Transverse colon (tissue), 4 donors: ENCODE results near the gene RAB3D. TPM values are rescaled to one million over a fixed set of nuclear protein-coding genes. Genes with fewer than 3 reads are reported as not detected.

Experiments used
- DNase-seq: peaks from one replicate; pipeline ENCODE4 v3.0.0-alpha.2; 2019
- H3K27ac ChIP-seq, 4 donors: fragments of 200-600 bp; sonication (generic); 2 replicates each; pipeline ENCODE4 v1.5.1; 2016 to 2018; ENCODE audit warnings: inconsistent platforms in 4 of 4
- H3K27me3 ChIP-seq: fragments of 200-600 bp; sonication (generic); 2 replicates; pipeline ENCODE4 v1.5.1; 2017; ENCODE audit warnings: inconsistent platforms
- H3K36me3 ChIP-seq, 4 donors: fragments of 200-600 bp; sonication (generic); 2 replicates each; pipeline ENCODE4 v1.5.1; 2017 to 2019; ENCODE audit warnings: inconsistent platforms in 4 of 4
- H3K4me1 ChIP-seq, 4 donors: fragments of 200-600 bp; sonication (generic); 2 replicates each; pipeline ENCODE4 v1.5.1; 2017 to 2020; ENCODE audit warnings: inconsistent platforms in 4 of 4
- H3K4me3 ChIP-seq, 4 donors: fragments of 200-600 bp; sonication (generic); 1 replicate in 1 of 4; 2 replicates in 3 of 4; pipeline versions ENCODE4 v1.5.1 to v1.6.1; 2017 to 2019; ENCODE audit warnings: inconsistent platforms in 4 of 4
- H3K9me3 ChIP-seq, 2 donors: fragments of 200-600 bp; sonication (generic); 2 replicates each; pipeline ENCODE4 v1.5.1; 2017 to 2019; ENCODE audit warnings: inconsistent platforms in 2 of 2
- EP300 ChIP-seq: sonication (generic); formaldehyde crosslinking; IDR thresholded peaks from one replicate; pipeline ENCODE4 v1.6.1; 2017; ENCODE audit warnings: antibody characterized with exemption, low read depth
- POLR2A ChIP-seq: fragments of 450-650 bp; IDR thresholded peaks from one replicate; pipeline ENCODE4 v1.6.1; 2016; ENCODE audit warnings: antibody characterized with exemption, mild to moderate bottlenecking, moderate library complexity
- POLR2AphosphoS5 ChIP-seq, 3 donors: sonication (generic); formaldehyde crosslinking; IDR thresholded peaks; one replicate each; pipeline ENCODE4 v1.6.1; 2016; ENCODE audit warnings: antibody characterized with exemption in 3 of 3
- WGBS, 2 donors: methylation state at CpG; one replicate each; pipeline ENCODE4 v1.1.5; 2018; ENCODE audit warnings: low coverage in 1 of 2; 5-methylcytosine and 5-hydroxymethylcytosine counted together
- in situ Hi-C, 4 donors: fragments of 200-750 bp; cut with MboI; loops; one replicate each; pipeline versions ENCODE4 v1.15.0 to v1.15.1; 2017; ENCODE audit warnings: low sequenced_read_pairs in 3 of 4, low pct_ligation_motif_present in 1 of 4, low pct_unique_long_range_greater_than_20kb in 1 of 4
- intact Hi-C: fragments of 100-400 bp; cut with DNase I; formaldehyde crosslinking; loops from one replicate; pipeline ENCODE4 v1.15.1; 2023; ENCODE audit warnings: low total_unique reads
- total RNA-seq, 4 donors: library from RNA; depleted of rRNA; stranded (reverse); fragments of >200 nt; gene quantifications; one replicate each; pipeline ENCODE4 v1.1.0, GENCODE V29; 2016
- TF ChIP-seq, protein P1 (sequence below), 5 experiments: fragments of 200-600 bp in 3 of 5; fragments of 450-650 bp in 2 of 5; sonication (generic) in 3 of 5; IDR thresholded peaks; 1 replicate in 2 of 5; 2 replicates in 3 of 5; pipeline ENCODE4 v1.5.1; 2016 to 2017; ENCODE audit warnings: antibody characterized with exemption in 5 of 5, inconsistent platforms in 3 of 5, mild to moderate bottlenecking in 2 of 5, moderate library complexity in 1 of 5

RAB3D gene
- total RNA-seq, 4 donors from 2014 or later = 16.5 to 41.1 (median 18.6) TPM

DNA sequence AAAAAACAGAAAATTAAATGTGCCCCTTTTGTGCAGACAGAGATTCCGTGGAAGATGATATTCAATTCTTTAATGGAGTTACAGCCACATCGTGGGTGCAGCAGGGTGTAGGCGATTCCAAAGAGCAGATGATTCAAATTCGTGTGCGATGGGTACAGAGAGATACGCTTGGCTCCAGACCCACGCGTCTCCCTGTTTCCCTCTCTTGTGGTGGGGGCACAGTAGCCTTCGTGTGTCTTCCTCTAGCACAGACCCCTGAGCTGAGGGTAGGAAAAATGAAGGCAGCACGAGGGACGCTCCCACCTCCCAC is 38.7 kb downstream of the RAB3D start:
- Histone ChIP-seq H3K27me3 (peaks cover 15% of the 10 kb centered on the region), H3K9me3 (no peaks in the 10 kb centered on the region), H3K36me3 (no peaks in the 10 kb centered on the region), H3K4me1 (peaks cover 0 to 18% (median 8%) of the 10 kb centered on the region in 4 donors), H3K4me3 (no peak overlapping the region), H3K27ac (no peak overlapping the region)
- TF ChIP-seq POLR2AphosphoS5 (IDR thresholded peaks at IDR 0.05) = no peak
- TF ChIP-seq EP300 = no peak
- no peak for TF ChIP-seq POLR2A
- TF ChIP-seq, protein P1, sequence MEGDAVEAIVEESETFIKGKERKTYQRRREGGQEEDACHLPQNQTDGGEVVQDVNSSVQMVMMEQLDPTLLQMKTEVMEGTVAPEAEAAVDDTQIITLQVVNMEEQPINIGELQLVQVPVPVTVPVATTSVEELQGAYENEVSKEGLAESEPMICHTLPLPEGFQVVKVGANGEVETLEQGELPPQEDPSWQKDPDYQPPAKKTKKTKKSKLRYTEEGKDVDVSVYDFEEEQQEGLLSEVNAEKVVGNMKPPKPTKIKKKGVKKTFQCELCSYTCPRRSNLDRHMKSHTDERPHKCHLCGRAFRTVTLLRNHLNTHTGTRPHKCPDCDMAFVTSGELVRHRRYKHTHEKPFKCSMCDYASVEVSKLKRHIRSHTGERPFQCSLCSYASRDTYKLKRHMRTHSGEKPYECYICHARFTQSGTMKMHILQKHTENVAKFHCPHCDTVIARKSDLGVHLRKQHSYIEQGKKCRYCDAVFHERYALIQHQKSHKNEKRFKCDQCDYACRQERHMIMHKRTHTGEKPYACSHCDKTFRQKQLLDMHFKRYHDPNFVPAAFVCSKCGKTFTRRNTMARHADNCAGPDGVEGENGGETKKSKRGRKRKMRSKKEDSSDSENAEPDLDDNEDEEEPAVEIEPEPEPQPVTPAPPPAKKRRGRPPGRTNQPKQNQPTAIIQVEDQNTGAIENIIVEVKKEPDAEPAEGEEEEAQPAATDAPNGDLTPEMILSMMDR (IDR thresholded peaks at IDR 0.05) = no peak
- no peak for DNase-seq
- in situ Hi-C loops = no loop called here
- intact Hi-C loops = loop anchor here (10.0 kb wide), 1 partner anchor 174 kb away; no protein-coding TSS in a partner anchor
- WGBS, 2 donors = 73 to 85% methylated on average over 3 to 11 of the region's 11 CpGs

DNA sequence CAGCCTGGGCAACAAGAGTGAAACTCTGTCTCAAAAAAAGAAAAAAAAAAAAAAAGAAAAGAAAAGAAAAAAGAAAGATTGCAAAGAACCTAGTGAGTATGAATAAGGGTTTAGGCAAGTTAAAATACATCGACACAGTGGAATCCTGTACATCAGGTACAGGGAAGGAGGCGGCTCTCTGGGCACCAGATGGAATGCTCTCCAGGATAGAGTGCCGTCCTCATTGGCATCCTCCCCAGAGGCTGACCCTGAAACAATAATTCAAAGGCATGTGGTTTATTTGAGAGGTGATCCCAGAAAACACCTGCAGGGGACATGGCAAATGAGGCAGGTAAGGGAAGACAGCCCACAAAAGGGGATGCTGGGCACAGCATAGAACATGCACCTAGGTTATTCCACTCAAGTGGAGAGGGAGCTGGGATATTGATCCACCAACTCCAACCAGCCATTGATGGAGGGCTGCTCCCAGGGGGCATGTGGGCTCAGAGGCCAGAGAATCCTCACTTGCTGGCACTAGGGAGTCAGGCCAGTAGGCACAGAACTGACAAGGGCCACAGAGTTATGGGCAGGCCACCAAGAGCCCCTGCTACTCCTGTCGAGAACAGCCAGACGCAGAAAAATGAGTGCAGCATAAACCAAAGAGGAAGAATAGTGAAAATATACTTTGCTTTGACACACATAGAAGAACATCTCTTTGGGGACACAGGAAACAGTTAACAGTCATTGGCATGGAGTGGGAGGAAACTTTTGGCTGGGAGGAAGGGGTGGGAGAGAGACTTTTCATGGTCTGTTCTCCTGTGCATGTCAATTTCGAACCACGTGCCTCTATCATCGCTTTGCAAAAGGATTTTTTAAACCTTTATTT is 39.3 kb downstream of the RAB3D start:
- no peak overlapping the region for H3K4me3 ChIP-seq
- peaks cover 15% of the 10 kb centered on the region for H3K27me3 ChIP-seq
- no peaks in the 10 kb centered on the region for H3K36me3 ChIP-seq
- DNase-seq = no peak
- H3K27ac ChIP-seq = no peak overlapping the region
- no peak for TF ChIP-seq POLR2A
- TF ChIP-seq POLR2AphosphoS5 (IDR thresholded peaks at IDR 0.05) = no peak
- TF ChIP-seq, protein P1 (IDR thresholded peaks at IDR 0.05) = no peak
- TF ChIP-seq EP300 = no peak
- in situ Hi-C loops = loop anchor here in 3 of 4 donors (10.0 to 25.0 kb wide), 3 partner anchors 135 to 187 kb away; partner anchors contain the start of genes ELAVL3 (in 1 of the 3), ODAD3 (in 1 of the 3) and PRKCSH (in 1 of the 3)
- H3K4me1 ChIP-seq = peaks cover 0 to 23% (median 10%) of the 10 kb centered on the region in 4 donors
- WGBS, 2 donors = 76 to 78% methylated on average over 8 of the region's 8 CpGs
- no peaks in the 10 kb centered on the region for H3K9me3 ChIP-seq
- intact Hi-C loops = loop anchor here (10.0 kb wide), 2 partner anchors 145 to 175 kb away; no protein-coding TSS in a partner anchor

- H3K36me3 ChIP-seq = no peaks in the 10 kb centered on the region
- no peak for DNase-seq
- H3K9me3 ChIP-seq = no peaks in the 10 kb centered on the region
- peaks cover 0 to 27% (median 19%) of the 10 kb centered on the region in 4 donors for H3K4me1 ChIP-seq
- no peak for TF ChIP-seq EP300
- TF ChIP-seq POLR2AphosphoS5 (IDR thresholded peaks at IDR 0.05) = no peak
- TF ChIP-seq, protein P1 (IDR thresholded peaks at IDR 0.05) = no peak
- no peak for TF ChIP-seq POLR2A
- in situ Hi-C loops (loop anchor here in 3 of 4 donors (10.0 to 25.0 kb wide), 3 partner anchors 139 to 191 kb away; partner anchors contain the start of genes ELAVL3 (in 1 of the 3), ODAD3 (in 1 of the 3) and PRKCSH (in 1 of the 3)), intact Hi-C loops (loop anchor here (10.0 kb wide), 1 partner anchor 149 kb away; no protein-coding TSS in a partner anchor)
- H3K27me3 ChIP-seq = peaks cover 15% of the 10 kb centered on the region
- peak overlapping the region in 3 of 4 donors; percentile 1 to 53 (median 35) for H3K27ac ChIP-seq
- H3K4me3 ChIP-seq = no peak overlapping the region
- 27 to 42% methylated on average over 3 to 7 of the region's 7 CpGs for WGBS, 2 donors
Measured at GRCh38 chr19:11296264-11296663, 43.2 kb downstream of the RAB3D start.

GRCh38 chr19:11295665-11296245 is 43.7 kb downstream of the RAB3D start, which contains the start of gene TSPAN16:
Gene TSPAN16, plus strand, starts transcription at chr19:11296160. Its CDS starts 138 bp downstream, at chr19:11296298.
- in situ Hi-C loops = loop anchor here in 3 of 4 donors (10.0 to 25.0 kb wide), 3 partner anchors 139 to 192 kb away; partner anchors contain the start of genes ELAVL3 (in 1 of the 3), ODAD3 (in 1 of the 3) and PRKCSH (in 1 of the 3)
- peak within 1 kb of the TSS in 3 of 4 donors; percentile 1 to 53 (median 35) for H3K27ac ChIP-seq

More at GRCh38 chr19:11295665-11296245, 43.7 kb downstream of the RAB3D start, which contains the start of gene TSPAN16:
- no peaks in the 10 kb centered on the region for H3K9me3 ChIP-seq
- peaks cover 0 to 27% (median 19%) of the 10 kb centered on the region in 4 donors for H3K4me1 ChIP-seq
- no peak for DNase-seq
- intact Hi-C loops = loop anchor here (10.0 kb wide), 1 partner anchor 149 kb away; no protein-coding TSS in a partner anchor
- WGBS, 2 donors = 60% methylated on average over 1 to 8 of the region's 8 CpGs
- no peaks in the 10 kb centered on the region for H3K36me3 ChIP-seq
- no peak within 1 kb of the TSS for H3K4me3 ChIP-seq
- no peak for TF ChIP-seq POLR2AphosphoS5 (IDR thresholded peaks at IDR 0.05)
- TF ChIP-seq EP300 = no peak
- TF ChIP-seq, protein P1 (IDR thresholded peaks at IDR 0.05) = no peak
- no peak for TF ChIP-seq POLR2A
- H3K27me3 ChIP-seq = peaks cover 11% of the 10 kb centered on the region
